ENCODE data around the gene ITIH1.
"Not testable (repeated sequence)": the region's sequence is repeated elsewhere in the genome, so short reads cannot be mapped to it uniquely, and the experiment has no call there.

Gene ITIH1, protein sequence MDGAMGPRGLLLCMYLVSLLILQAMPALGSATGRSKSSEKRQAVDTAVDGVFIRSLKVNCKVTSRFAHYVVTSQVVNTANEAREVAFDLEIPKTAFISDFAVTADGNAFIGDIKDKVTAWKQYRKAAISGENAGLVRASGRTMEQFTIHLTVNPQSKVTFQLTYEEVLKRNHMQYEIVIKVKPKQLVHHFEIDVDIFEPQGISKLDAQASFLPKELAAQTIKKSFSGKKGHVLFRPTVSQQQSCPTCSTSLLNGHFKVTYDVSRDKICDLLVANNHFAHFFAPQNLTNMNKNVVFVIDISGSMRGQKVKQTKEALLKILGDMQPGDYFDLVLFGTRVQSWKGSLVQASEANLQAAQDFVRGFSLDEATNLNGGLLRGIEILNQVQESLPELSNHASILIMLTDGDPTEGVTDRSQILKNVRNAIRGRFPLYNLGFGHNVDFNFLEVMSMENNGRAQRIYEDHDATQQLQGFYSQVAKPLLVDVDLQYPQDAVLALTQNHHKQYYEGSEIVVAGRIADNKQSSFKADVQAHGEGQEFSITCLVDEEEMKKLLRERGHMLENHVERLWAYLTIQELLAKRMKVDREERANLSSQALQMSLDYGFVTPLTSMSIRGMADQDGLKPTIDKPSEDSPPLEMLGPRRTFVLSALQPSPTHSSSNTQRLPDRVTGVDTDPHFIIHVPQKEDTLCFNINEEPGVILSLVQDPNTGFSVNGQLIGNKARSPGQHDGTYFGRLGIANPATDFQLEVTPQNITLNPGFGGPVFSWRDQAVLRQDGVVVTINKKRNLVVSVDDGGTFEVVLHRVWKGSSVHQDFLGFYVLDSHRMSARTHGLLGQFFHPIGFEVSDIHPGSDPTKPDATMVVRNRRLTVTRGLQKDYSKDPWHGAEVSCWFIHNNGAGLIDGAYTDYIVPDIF

DNA sequence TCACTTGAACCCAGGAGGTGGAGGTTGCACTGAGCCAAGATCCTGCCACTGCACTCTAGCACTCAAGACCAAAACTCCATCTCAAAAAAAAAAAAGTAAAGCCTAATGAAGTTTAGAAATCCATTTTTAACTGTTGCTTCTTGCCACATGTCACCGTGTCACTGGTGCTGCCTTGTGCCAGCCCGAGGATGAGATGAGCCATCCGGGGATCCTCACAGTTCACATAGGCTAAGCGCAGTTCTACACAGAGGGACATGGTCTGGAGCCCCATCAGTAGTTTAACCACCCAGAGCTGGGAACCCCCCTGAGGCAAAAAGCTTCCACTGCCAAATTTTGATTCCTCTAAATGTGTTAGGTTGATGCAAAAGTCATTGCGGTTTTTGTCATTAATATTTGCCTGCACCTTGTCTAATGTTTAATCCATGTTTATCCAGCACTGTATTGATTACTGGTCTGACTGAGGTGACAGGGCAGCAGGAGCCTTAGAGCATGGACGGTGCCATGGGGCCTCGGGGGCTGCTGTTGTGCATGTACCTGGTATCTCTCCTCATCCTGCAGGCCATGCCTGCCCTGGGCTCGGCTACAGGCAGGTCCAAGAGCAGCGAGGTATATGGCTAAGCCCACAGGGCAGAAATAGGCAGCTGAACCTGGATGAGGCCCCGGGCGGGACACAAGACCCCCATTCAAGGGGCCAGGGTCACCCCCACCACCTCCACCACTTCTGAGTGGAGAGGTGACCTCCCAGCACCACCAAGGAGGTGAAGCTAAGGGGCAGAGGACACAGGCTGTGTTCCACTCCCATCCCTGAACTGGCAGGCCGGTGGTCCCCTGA is at the start of gene ITIH1:
TSS of gene ITIH1 (plus strand) at position 473 of the 832 bp plus-strand sequence. CDS start at position 490, 17 bp downstream.
- no peak for DNase-seq

DNA sequence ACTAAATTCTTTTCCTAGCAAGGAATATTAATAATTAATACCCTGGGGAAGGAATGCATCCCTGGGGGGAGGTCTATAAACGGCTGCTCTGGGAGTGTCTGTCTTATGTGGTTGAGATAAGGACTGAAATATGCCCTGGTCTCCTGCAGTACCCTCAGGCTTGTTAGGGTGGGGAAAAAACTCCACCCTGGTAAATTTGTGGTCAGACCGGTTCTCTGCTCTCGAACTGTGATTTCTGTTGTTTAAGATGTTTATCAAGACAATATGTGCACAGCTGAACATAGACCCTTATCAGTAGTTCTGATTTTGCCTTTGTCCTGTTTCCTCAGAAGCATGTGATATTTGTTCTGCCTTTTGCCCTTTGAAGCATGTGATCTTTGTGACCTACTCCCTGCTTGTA is 48.6 kb upstream of the ITIH1 start:
- not testable (repeated sequence) for DNase-seq

- no peak for DNase-seq
These were observed 46.7 kb upstream of the ITIH1 start for GRCh38 chr3:52730681-52731080.

- no peak for DNase-seq
These were observed 45.8 kb upstream of the ITIH1 start for GRCh38 chr3:52731590-52731989.

- DNase-seq = no peak
These were observed 44.0 kb upstream of the ITIH1 start for GRCh38 chr3:52733256-52733891.

DNA sequence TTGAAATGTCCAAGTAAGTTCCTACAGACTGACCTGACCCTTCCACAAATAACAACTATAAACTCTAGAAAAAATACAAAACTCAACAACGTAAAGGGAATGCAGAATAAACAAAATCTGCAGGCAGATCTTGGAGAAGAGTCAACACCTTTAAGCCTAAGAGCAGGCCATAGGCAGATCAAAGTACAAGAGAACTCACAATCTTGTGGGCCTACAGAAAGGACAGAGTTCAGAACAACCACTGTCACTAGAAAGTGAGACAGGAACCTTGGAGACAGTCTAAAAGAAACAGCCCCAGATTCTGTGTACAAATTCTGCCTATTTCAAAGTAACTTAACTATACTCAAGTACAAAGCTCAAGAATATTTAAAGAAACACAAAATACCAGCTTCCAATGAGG is 37.7 kb upstream of the ITIH1 start:
- no peak for DNase-seq

DNA sequence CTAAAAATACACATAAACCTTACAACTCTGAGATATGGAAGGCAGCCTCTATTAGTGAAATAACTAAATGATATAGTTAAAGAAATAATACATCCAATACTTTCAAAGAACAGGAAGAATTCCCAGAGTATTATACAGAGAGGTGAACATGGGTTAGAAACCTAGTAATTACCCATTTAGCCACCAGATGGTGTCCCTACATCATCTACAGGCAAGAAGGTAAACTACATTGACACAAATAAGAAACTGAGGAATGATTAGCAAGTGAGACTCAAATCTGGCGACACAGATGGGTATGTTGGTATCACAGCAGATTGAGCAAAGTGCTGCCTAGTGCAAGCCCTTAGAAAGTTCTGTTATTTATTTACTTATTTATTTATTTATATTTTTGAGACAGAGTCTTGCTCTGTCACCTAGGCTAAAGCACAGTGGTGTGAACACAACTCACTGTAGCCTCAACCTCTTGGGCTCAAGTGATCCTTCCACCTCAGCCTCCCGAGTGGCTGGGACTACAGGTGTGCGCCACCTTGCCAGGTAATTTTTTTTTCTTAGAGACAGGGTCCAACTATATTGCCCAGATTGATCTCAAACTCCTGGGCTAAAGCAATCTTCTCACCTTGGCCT is 34.9 kb upstream of the ITIH1 start:
- no peak for DNase-seq

GRCh38 chr3:52743152-52743551 is 34.2 kb upstream of the ITIH1 start:
- DNase-seq = no peak

GRCh38 chr3:52743721-52744120 is 33.7 kb upstream of the ITIH1 start:
- no peak for DNase-seq

- DNase-seq = no peak
These were observed 25.2 kb upstream of the ITIH1 start for GRCh38 chr3:52752045-52752660.

- no peak for DNase-seq
These were observed 23.0 kb upstream of the ITIH1 start for GRCh38 chr3:52754373-52754772.

DNA sequence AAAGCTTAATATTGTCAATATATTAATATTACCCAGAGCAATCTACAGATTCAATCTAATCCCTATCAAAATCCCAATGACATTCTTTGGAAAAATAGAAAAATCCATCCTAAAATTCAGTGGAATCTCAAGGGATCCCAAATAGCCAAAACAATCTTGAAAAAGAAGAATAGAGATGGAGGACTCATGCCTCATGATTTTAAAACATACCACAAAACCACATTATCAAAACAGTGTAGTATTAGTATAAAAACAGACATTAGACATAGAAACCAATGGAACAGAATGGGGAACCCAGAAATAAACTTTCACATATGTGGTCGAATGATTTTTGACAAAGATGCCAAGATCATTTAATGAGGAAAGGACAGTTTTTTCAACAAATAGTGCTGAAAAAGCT is 21.3 kb upstream of the ITIH1 start:
- no peak for DNase-seq

- no peak for DNase-seq
These were observed 13.9 kb upstream of the ITIH1 start for GRCh38 chr3:52763466-52763865.

DNA sequence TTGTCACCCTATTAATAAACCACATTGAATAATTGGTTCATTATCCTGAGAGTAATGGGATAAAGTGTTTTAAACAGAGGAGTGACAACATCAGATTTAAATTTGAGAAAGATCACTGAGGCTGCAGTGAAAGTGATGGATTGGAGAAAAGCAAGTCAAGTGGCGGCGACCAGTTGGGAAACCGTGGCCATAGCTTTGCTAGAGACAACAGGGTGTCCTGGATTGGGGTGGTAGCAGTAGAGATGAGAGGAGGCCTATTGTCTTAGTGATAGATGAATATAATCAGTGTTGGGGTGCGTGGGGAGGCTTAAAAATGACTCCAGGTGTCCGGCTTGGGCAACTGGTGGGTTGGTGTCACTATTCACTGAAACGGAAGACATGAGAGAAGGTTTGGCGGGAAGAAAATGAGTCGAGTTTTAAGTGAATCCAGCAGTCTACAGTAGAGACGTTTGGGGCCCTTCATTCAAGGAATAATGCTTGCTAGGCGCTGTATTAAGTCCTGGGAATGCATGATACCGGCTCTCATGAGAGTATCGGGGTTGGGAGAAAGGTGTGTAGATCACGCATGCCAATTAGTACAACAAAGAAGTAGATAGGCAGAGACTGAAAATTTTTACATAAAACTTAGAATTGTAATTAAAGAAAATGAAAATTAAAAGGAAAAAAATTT is 7.5 kb upstream of the ITIH1 start:
- DNase-seq = no peak

GRCh38 chr3:52770496-52771333 is 6.7 kb upstream of the ITIH1 start, which contains the start of gene NEK4:
Gene NEK4, minus strand, starts transcription at chr3:52770940. Its CDS starts 194 bp downstream, at chr3:52770746.
- DNase-seq = peak; percentile 69

DNA sequence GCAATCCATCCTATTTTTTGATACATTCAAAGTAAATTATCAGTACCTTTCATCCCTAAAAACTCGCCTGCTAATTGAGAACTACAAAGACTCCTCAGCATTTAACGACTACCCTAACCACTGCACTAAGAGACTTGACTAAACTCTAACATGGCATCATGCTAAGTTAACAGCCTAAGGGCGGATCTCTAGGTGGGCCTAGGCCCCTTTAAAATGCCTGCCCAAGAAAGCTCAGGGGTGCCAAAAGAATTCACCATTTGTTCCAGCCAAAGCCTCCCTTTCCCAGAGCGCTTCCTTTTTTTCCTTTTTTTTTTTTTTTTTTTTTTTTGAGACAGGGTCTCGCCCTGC is 6.1 kb upstream of the ITIH1 start:
- DNase-seq = no peak

DNA sequence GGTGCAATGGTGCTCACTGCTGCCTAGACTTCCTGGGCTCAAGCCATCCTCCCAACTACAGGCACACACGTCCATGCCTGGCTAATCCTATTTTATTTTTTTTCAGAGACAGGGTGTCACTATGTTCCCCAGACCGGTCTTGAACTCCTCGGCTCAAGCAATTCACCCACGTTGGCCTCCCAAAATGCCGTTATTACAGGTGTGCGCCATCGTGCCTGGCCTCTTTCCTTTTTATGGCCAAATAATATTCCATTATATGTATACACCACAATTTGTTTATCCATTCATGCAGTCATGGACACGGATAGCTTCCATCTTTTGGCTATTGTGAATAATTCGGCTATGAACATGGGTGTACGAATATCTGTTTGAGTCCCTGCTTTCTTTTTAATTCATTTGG is 5.7 kb upstream of the ITIH1 start:
- DNase-seq = no peak

- no peak for DNase-seq
These were observed 3.9 kb upstream of the ITIH1 start for GRCh38 chr3:52773361-52774065.

DNA sequence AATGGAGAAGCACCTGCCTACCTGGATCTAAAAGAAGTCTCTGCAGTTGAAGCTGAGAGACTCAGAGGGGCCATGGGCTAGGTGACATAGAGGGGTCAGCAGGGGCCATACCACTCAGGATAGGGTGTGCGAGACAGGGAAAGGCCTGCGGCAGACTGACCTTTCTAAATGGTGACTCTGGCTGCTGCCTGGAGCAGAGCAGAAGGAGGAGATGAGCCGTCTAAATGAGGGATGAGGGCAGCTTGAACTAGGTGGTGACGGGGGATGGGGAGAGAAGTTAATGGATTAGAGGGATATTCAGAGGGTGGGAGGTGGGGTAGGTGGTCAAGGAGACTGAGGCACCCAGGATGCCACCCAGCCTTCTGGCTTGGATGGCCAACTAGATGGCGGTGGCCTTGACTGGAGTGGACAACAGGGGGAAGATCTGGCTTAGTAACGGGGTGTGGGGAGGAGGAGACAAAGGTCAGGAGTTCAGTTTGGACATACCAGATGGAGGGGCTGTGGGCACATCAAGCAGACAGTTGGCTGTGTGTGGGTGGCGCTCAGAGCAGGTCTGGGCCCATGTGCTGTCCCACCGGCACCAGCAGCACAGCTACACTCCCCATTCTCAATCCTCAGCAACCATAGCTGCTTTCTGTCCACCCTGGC is 3.2 kb upstream of the ITIH1 start:
- no peak for DNase-seq
